H9 (cell line): ENCODE measurements around the gene KRTAP16-1. TPM values are rescaled to one million over a fixed set of nuclear protein-coding genes. Genes with fewer than 3 reads are reported as not detected.

ENCODE experiments used
- DNase-seq: peaks from one replicate; pipeline ENCODE4 v3.0.0-alpha.2; 2017
- H2AFZ ChIP-seq: one replicate; pipeline ENCODE4 v1.6.1; 2013; ENCODE audit warnings: mild to moderate bottlenecking, low read length, control low read depth, moderate library complexity
- H2AK5ac ChIP-seq: 2 replicates; pipeline ENCODE4 v1.6.1; 2013; ENCODE audit warnings: low read length, control low read depth, mixed read lengths; ENCODE audit not compliant: insufficient read length
- H2BK120ac ChIP-seq: one replicate; pipeline ENCODE4 v1.6.1; 2013; ENCODE audit warnings: low read depth, mild to moderate bottlenecking, low read length, control low read depth, inconsistent platforms; ENCODE audit not compliant: poor library complexity, severe bottlenecking
- H2BK12ac ChIP-seq: 2 replicates; pipeline ENCODE4 v1.6.1; 2013; ENCODE audit warnings: low read length, control low read depth, mixed read lengths, low read depth; ENCODE audit not compliant: insufficient read length
- H2BK15ac ChIP-seq: 2 replicates; pipeline ENCODE4 v1.6.1; 2013; ENCODE audit warnings: low read depth, low read length, control low read depth
- H2BK20ac ChIP-seq: one replicate; pipeline ENCODE4 v1.6.1; 2013; ENCODE audit warnings: low read depth, mild to moderate bottlenecking, low read length, control low read depth, inconsistent platforms; ENCODE audit not compliant: poor library complexity, severe bottlenecking
- H2BK5ac ChIP-seq: 2 replicates; pipeline ENCODE4 v1.6.1; 2013; ENCODE audit warnings: low read length, control low read depth, mixed read lengths; ENCODE audit not compliant: insufficient read length
- H3K14ac ChIP-seq: 2 replicates; pipeline ENCODE4 v1.6.1; 2013; ENCODE audit warnings: low read length, control low read depth; ENCODE audit not compliant: insufficient read depth
- H3K18ac ChIP-seq: 2 replicates; pipeline ENCODE4 v1.6.1; 2013; ENCODE audit warnings: low read depth, mild to moderate bottlenecking, mixed read lengths, low read length, control low read depth; ENCODE audit not compliant: insufficient read length
- H3K23ac ChIP-seq: 2 replicates; pipeline ENCODE4 v1.6.1; 2013; ENCODE audit warnings: low read length, control low read depth, mixed read lengths, low read depth; ENCODE audit not compliant: insufficient read length
- H3K23me2 ChIP-seq: 2 replicates; pipeline ENCODE4 v1.6.1; 2013; ENCODE audit warnings: low read depth, mild to moderate bottlenecking, mixed read lengths, low read length, control low read depth; ENCODE audit not compliant: insufficient read length, poor library complexity, severe bottlenecking
- H3K27ac ChIP-seq: 2 replicates; pipeline ENCODE4 v1.5.1; 2013; ENCODE audit warnings: low read length, control low read depth, mixed read lengths, low read depth; ENCODE audit not compliant: insufficient read length
- H3K27me3 ChIP-seq: 2 replicates; pipeline ENCODE4 v1.6.1; 2013; ENCODE audit warnings: low read length, control low read depth, inconsistent platforms; ENCODE audit not compliant: insufficient read depth
- H3K4ac ChIP-seq: 2 replicates; pipeline ENCODE4 v1.6.1; 2013; ENCODE audit warnings: low read depth, mild to moderate bottlenecking, control low read depth, inconsistent platforms, low read length, moderate library complexity
- H3K4me1 ChIP-seq: 2 replicates; pipeline ENCODE4 v1.6.1; 2013; ENCODE audit warnings: low read length, control low read depth, inconsistent platforms; ENCODE audit not compliant: insufficient read depth
- H3K4me2 ChIP-seq: 2 replicates; pipeline ENCODE4 v1.6.1; 2013; ENCODE audit warnings: low read length, control low read depth, mixed read lengths; ENCODE audit not compliant: insufficient read length, insufficient read depth
- H3K56ac ChIP-seq: 2 replicates; pipeline ENCODE4 v1.6.1; 2013; ENCODE audit warnings: low read depth, mild to moderate bottlenecking, mixed read lengths, low read length, control low read depth; ENCODE audit not compliant: insufficient read length
- H3K79me1 ChIP-seq: 2 replicates; pipeline ENCODE4 v1.6.1; 2013; ENCODE audit warnings: low read depth, mild to moderate bottlenecking, moderate library complexity, low read length, control low read depth, inconsistent platforms; ENCODE audit not compliant: insufficient read depth, poor library complexity, severe bottlenecking
- H3K79me2 ChIP-seq: 2 replicates; pipeline ENCODE4 v1.6.1; 2013; ENCODE audit warnings: low read length, control low read depth, inconsistent platforms; ENCODE audit not compliant: insufficient read depth
- H3K9ac ChIP-seq: 2 replicates; pipeline ENCODE4 v1.6.1; 2013; ENCODE audit warnings: low read length, control low read depth, mixed read lengths; ENCODE audit not compliant: insufficient read length; ENCODE audit errors: extremely low read depth
- H3K9me3 ChIP-seq: one replicate; pipeline ENCODE4 v1.6.1; 2013; ENCODE audit warnings: low read depth, low read length, inconsistent platforms; ENCODE audit not compliant: control insufficient read depth
- H3T11ph ChIP-seq: one replicate; pipeline ENCODE4 v1.6.1; 2013; ENCODE audit warnings: mild to moderate bottlenecking, low read length, control low read depth, inconsistent platforms
- H4K20me1 ChIP-seq: one replicate; pipeline ENCODE4 v1.6.1; 2013; ENCODE audit not compliant: control insufficient read depth, insufficient read length, insufficient read depth
- H4K5ac ChIP-seq: 2 replicates; pipeline ENCODE4 v1.6.1; 2013; ENCODE audit warnings: low read depth, mild to moderate bottlenecking, mixed read lengths, low read length, control low read depth; ENCODE audit not compliant: insufficient read length
- H4K8ac ChIP-seq: replicated peaks from 2 replicates; pipeline ENCODE4 v1.6.1; 2013; ENCODE audit warnings: low read length, control low read depth, mixed read lengths, low read depth; ENCODE audit not compliant: insufficient read length
- H4K91ac ChIP-seq: 2 replicates; pipeline ENCODE4 v1.6.1; 2013; ENCODE audit warnings: low read depth, mild to moderate bottlenecking, moderate library complexity, mixed read lengths, low read length, control low read depth; ENCODE audit not compliant: insufficient read length
- H3K27ac Mint-ChIP-seq, 3 experiments: 2 replicates in 2 of 3; 3 replicates in 1 of 3; pipeline ENCODE4 v1.8.0; 2020 to 2021; ENCODE audit warnings: mixed read lengths in 3 of 3, mild to moderate bottlenecking in 1 of 3, moderate library complexity in 1 of 3
- H3K27me3 Mint-ChIP-seq: 2 replicates; pipeline ENCODE4 v1.8.0; 2021; ENCODE audit warnings: low read depth, mild to moderate bottlenecking, moderate library complexity, mixed read lengths
- H3K36me3 Mint-ChIP-seq, 3 experiments: 2 replicates in 2 of 3; 3 replicates in 1 of 3; pipeline ENCODE4 v1.8.0; 2020 to 2021; ENCODE audit warnings: low read depth in 3 of 3, mixed read lengths in 3 of 3; ENCODE audit not compliant: insufficient read depth in 1 of 3
- H3K4me1 Mint-ChIP-seq, 2 experiments: 2 replicates each; pipeline ENCODE4 v1.8.0; 2020; ENCODE audit warnings: mixed read lengths in 2 of 2
- H3K4me3 Mint-ChIP-seq, 2 experiments: 2 replicates in 1 of 2; 3 replicates in 1 of 2; pipeline ENCODE4 v1.8.0; 2020 to 2021; ENCODE audit warnings: mild to moderate bottlenecking in 2 of 2, mixed read lengths in 2 of 2, moderate library complexity in 1 of 2
- H3K9me3 Mint-ChIP-seq, 2 experiments: 2 replicates in 1 of 2; 3 replicates in 1 of 2; pipeline ENCODE4 v1.8.0; 2020; ENCODE audit warnings: mild to moderate bottlenecking in 2 of 2, mixed read lengths in 2 of 2, moderate library complexity in 1 of 2
- CTCF ChIP-seq: fragments of 200-600 bp; sonication (generic); conservative IDR thresholded peaks from 3 replicates; pipeline ENCODE4 v1.8.0; 2021; ENCODE audit warnings: antibody characterized with exemption, mild to moderate bottlenecking
- WGBS: extraction: QIAGEN DNeasy Blood & Tissue Kit; methylation state at CpG from one replicate; pipeline ENCODE4 v1.1.7; 2013; ENCODE audit warnings: missing lambda C conversion rate, low lambda C conversion rate, mixed read lengths; ENCODE audit not compliant: insufficient read length; ENCODE audit errors: extremely low coverage; 5-methylcytosine and 5-hydroxymethylcytosine counted together
- total RNA-seq: library from RNA; stranded (reverse); gene quantifications from 2 replicates; pipeline ENCODE4 v1.2.1, GENCODE V29; 2021

KRTAP16-1 gene
- total RNA-seq, 1 experiment from 2014 or later: not detected

GRCh38 chr17:41329279-41329948 is 20.3 kb upstream of the KRTAP16-1 start:
- Histone ChIP-seq H3K4ac (no peak overlapping the region), H3K79me2 (no peaks in the 10 kb centered on the region), H4K91ac (no peak overlapping the region), H3K79me1 (no peaks in the 10 kb centered on the region), H2BK12ac (no peak overlapping the region), H3K56ac (no peak overlapping the region), H3K18ac (no peak overlapping the region), H3T11ph (no peak overlapping the region), H3K27me3 (no peaks in the 10 kb centered on the region), H3K23me2 (no peaks in the 10 kb centered on the region), H4K20me1 (no peaks in the 10 kb centered on the region), H3K23ac (no peak overlapping the region), H3K9me3 (no peaks in the 10 kb centered on the region), H2BK5ac (no peak overlapping the region), H3K4me2 (no peak overlapping the region), H2BK15ac (no peak overlapping the region), H3K14ac (no peak overlapping the region), H2AK5ac (no peak overlapping the region), H3K27ac (no peak overlapping the region), H3K4me1 (no peaks in the 10 kb centered on the region), H2AFZ (no peak overlapping the region), H2BK120ac (no peak overlapping the region), H4K8ac (no peak overlapping the region), H3K9ac (no peak overlapping the region), H2BK20ac (no peak overlapping the region), H4K5ac (no peak overlapping the region)
- no CpG with 5 or more reads among the region's 13 CpGs for WGBS
- no peaks in the 10 kb centered on the region; a peak in 1 of 7 replicates for H3K36me3 Mint-ChIP-seq
- no peak overlapping the region for H3K27ac Mint-ChIP-seq
- no peaks in the 10 kb centered on the region; the same call in 1 of the 2 replicates for H3K27me3 Mint-ChIP-seq
- peak; percentile 87 for DNase-seq
- no peaks in the 10 kb centered on the region; a peak in 1 of 5 replicates for H3K9me3 Mint-ChIP-seq
- TF ChIP-seq CTCF: peak; percentile 79
- no peak overlapping the region for H3K4me3 Mint-ChIP-seq
- peaks cover 0 to 4% of the 10 kb centered on the region in 2 experiments; a peak in 3 of 4 replicates for H3K4me1 Mint-ChIP-seq
